ENCODE data around the gene CTCF.
A peak's percentile ranks its signal among the peaks of the same experiment; 100 is the strongest.

CTCF gene

GRCh38 chr16:67653128-67653788, 90.9 kb downstream of the CTCF start:
- TF ChIP-seq ZBTB7A (IDR thresholded peaks at IDR 0.05; ENCODE audit: low read depth): 0 out of 2 replicates have a peak, but pooled peaks have one; percentile 14
- TF ChIP-seq EP300 (IDR thresholded peaks at IDR 0.05; ENCODE audit: borderline replicate concordance): no peak
- TF ChIP-seq TAF1 (IDR thresholded peaks at IDR 0.05; ENCODE audit: low read depth): no peak
- no peak for TF ChIP-seq TCF12 (IDR thresholded peaks at IDR 0.05; ENCODE audit: low read depth)

- TF ChIP-seq NFIC (IDR thresholded peaks at IDR 0.05) (no peak), REST (IDR thresholded peaks at IDR 0.05; ENCODE audit: low read depth) (peak; percentile 71), TCF12 (IDR thresholded peaks at IDR 0.05; ENCODE audit: low read depth) (no peak), EP300 (IDR thresholded peaks at IDR 0.05; ENCODE audit: borderline replicate concordance) (no peak), MAX (IDR thresholded peaks at IDR 0.05) (no peak), TEAD4 (IDR thresholded peaks at IDR 0.05) (no peak), YY1 (IDR thresholded peaks at IDR 0.05; ENCODE audit: low read depth) (no peak)
Observed at GRCh38 chr16:67653789-67654402, 91.6 kb downstream of the CTCF start.

GRCh38 chr16:67654403-67654911, 92.1 kb downstream of the CTCF start:
- no peak for TF ChIP-seq USF1 (IDR thresholded peaks at IDR 0.05)
- TF ChIP-seq FOXM1 (IDR thresholded peaks at IDR 0.05; ENCODE audit: borderline replicate concordance, low read depth): no peak
- TF ChIP-seq TAF1 (IDR thresholded peaks at IDR 0.05; ENCODE audit: low read depth): no peak
- no peak for TF ChIP-seq EP300 (IDR thresholded peaks at IDR 0.05; ENCODE audit: borderline replicate concordance)

- TF ChIP-seq FOXM1 (IDR thresholded peaks at IDR 0.05; ENCODE audit: borderline replicate concordance, low read depth): no peak
- TF ChIP-seq CREB1 (IDR thresholded peaks at IDR 0.05; ENCODE audit: low read depth): no peak
Observed at GRCh38 chr16:67655363-67655762, 93.0 kb downstream of the CTCF start.

GRCh38 chr16:67656344-67657016, 94.2 kb downstream of the CTCF start:
- TF ChIP-seq TAF1 (IDR thresholded peaks at IDR 0.05; ENCODE audit: low read depth): no peak
- no peak for TF ChIP-seq NFIC (IDR thresholded peaks at IDR 0.05)
- TF ChIP-seq REST (IDR thresholded peaks at IDR 0.05; ENCODE audit: low read depth): no peak
- no peak for TF ChIP-seq ZBTB7A (IDR thresholded peaks at IDR 0.05; ENCODE audit: low read depth)
- TF ChIP-seq TCF12 (IDR thresholded peaks at IDR 0.05; ENCODE audit: low read depth): no peak
- no peak for TF ChIP-seq CREB1 (IDR thresholded peaks at IDR 0.05; ENCODE audit: low read depth)
- TF ChIP-seq EP300 (IDR thresholded peaks at IDR 0.05; ENCODE audit: borderline replicate concordance): no peak
- no peak for TF ChIP-seq RAD21 (IDR thresholded peaks at IDR 0.05; ENCODE audit: low read depth)
- no peak for TF ChIP-seq TEAD4 (IDR thresholded peaks at IDR 0.05)
- no peak for TF ChIP-seq MAX (IDR thresholded peaks at IDR 0.05)
- TF ChIP-seq USF1 (IDR thresholded peaks at IDR 0.05): no peak
- TF ChIP-seq CEBPB (IDR thresholded peaks at IDR 0.05): no peak
- no peak for TF ChIP-seq YY1 (IDR thresholded peaks at IDR 0.05; ENCODE audit: low read depth)

- TF ChIP-seq EP300 (IDR thresholded peaks at IDR 0.05; ENCODE audit: borderline replicate concordance) (no peak), REST (IDR thresholded peaks at IDR 0.05; ENCODE audit: low read depth) (no peak), YY1 (IDR thresholded peaks at IDR 0.05; ENCODE audit: low read depth) (no peak), USF1 (IDR thresholded peaks at IDR 0.05) (no peak), TCF12 (IDR thresholded peaks at IDR 0.05; ENCODE audit: low read depth) (no peak), NFIC (IDR thresholded peaks at IDR 0.05) (no peak), CREB1 (IDR thresholded peaks at IDR 0.05; ENCODE audit: low read depth) (no peak)
Observed at GRCh38 chr16:67657017-67657608, 94.8 kb downstream of the CTCF start.

All from Ishikawa (cell line).